Epithelial cell of esophagus (primary cell): ENCODE data around the gene SLC10A3.
A peak's percentile ranks its signal among the peaks of the same experiment; 100 is the strongest.

Experiments
- DNase-seq: peaks from one replicate; pipeline ENCODE4 v3.0.0; 2010; ENCODE audit warnings: low read depth
- H3K4me3 ChIP-seq: 2 replicates; pipeline ENCODE4 v1.5.1; 2011; ENCODE audit warnings: mild to moderate bottlenecking, low read length, control low read depth
- CTCF ChIP-seq: IDR thresholded peaks from 2 replicates; pipeline ENCODE4 v1.5.1; 2011; ENCODE audit warnings: low read depth, mild to moderate bottlenecking, low read length, control low read depth, inconsistent platforms; ENCODE audit not compliant: insufficient read depth; ENCODE audit errors: missing control alignments

The SLC10A3 gene

GRCh38 chrX:154463611-154464220 is 26.7 kb downstream of the SLC10A3 start:
- DNase-seq = no peak
- TF ChIP-seq CTCF = no peak
- no peak overlapping the region for H3K4me3 ChIP-seq

DNA sequence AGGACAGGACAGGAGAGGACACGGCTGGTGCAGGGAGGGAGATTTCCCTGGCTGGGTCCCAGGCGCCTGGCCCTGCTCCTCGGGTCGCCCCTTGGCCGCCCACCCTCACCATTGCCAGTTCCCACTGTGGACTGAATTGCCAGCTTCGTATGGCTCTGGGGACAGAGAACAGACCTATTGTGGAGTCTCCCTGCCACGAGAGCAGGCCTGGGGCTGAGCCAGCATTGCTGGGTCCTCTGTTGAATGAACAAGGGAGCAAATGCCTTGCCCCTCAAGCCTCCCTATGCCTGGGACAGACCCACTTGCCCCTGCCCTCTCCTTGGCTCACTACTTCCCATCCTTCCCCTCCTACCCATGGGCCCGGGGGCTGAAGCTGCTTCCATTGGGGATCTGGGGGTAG is 28.0 kb downstream of the SLC10A3 start:
- no peak overlapping the region for H3K4me3 ChIP-seq
- no peak for TF ChIP-seq CTCF
- DNase-seq = no peak

GRCh38 chrX:154460326-154460725 is 30.1 kb downstream of the SLC10A3 start:
- TF ChIP-seq CTCF = peak; percentile 23
- DNase-seq = no peak
- no peak overlapping the region for H3K4me3 ChIP-seq

DNA sequence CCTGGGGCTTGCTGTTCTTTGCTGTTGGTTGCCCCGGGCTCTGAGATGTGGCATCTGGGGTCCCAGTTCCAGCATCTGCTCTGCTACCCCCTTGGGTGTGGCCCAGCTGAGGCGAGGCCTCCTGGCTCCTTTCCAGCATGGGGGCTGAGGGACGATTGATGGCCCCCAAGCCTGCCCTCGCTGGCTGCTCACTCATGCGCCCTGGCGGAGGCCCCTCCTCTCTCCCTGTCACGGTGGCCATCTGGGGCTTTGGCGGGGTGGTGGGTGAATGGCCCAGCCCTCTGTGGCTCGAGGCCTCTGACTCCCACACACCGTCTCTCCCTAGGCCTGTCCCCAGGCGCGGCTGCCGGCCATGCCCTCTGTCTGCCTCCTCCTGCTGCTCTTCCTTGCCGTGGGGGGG is 30.6 kb downstream of the SLC10A3 start:
- peak overlapping the region; percentile 60 for H3K4me3 ChIP-seq
- no peak for TF ChIP-seq CTCF
- DNase-seq = no peak

DNA sequence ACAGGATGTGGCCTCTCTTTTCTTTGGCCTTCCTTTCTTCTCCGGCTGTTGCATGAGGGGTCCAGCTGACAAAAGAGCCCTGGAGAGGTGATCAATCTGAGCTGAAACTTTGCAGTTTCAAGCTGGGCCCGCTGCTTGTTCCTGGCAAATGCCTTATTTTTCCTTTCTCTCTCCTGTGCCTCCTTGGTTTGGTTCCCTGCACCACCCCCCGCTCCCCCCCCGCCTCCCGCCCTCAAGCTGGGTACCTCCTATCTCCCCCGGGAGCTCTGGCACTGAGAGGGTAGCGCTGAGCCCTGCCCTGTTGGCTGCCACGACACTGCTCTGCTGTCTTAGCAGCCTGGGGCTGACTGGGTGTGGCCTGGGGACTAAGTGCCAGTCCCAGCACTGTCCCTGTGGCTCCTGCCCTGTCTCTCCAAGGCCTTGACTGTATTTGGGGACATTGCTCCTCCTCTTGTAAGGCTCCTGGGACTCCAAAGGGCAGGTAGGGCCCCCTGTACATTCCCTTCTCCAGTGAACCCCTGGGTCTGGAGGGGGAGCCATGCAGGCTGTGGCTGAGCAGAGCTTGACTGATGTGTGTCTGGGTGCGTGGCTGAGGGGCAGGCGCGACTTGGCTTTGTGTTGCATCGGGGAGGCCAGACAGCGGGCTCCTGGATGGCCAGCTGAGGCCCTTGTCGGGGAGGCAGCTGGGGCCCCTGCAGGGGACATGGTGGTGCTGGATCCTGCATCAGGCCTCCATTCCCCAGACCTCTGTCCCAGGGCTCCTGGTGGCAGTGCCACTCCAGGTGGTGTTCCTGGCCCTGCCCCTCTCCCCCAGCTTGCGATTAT is 31.3 kb downstream of the SLC10A3 start:
- peak; percentile 17 for DNase-seq
- TF ChIP-seq CTCF = no peak
- H3K4me3 ChIP-seq = peak overlapping the region; percentile 60

DNA sequence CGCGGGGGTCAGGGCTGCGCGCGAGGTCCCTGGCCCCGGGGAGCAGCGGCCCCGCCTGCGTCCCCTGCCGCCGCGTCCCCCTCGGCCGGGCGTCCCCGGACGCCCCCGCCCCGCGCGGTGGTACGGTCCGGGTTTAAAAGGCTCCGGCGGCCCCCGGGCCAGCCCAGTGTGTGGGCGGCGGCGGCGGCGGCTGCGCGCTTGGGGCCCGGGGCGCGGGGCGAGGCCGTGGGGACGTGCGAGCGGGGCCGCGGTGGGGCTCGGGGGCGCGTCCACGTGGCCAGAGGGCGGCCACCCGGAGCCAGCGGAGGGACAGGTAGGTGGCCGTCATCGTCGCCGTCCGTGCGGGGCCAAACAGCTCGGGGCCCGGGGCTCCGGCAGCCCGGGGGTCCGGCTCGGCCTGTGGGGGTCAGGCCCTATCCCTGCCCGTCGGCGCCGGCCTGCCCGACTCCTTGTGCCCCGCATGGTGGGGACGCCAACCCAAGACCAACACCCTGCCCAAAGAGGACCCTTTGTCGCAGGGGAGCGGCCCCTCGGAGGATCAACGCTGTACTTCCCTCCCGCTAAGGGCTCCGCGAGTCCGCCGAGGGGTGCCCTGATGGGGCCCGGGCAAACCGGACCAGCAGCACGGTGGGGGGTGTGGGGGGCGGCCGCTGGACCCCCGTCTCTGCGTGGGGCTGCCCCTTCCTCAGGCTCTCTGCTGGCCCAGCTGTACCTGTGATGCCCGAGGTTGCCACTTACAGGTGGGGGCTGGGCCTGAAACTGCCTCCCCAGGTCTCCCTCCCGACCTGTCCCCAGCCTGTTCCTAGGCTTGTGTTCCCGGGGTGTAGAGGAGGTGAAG is 32.1 kb downstream of the SLC10A3 start, which contains the start of gene PLXNA3:
Gene PLXNA3, plus strand, starts transcription at position 166 of the 838 bp plus-strand sequence. CDS start 1,903 bp downstream, outside the sequence.
- peak; percentile 45 for DNase-seq
- H3K4me3 ChIP-seq = peak within 1 kb of the TSS; percentile 60

More for the DNA sequence above, 32.1 kb downstream of the SLC10A3 start, which contains the start of gene PLXNA3:
- TF ChIP-seq CTCF = no peak
